Activated CD4-positive, CD25-positive, alpha-beta regulatory T cell (primary cell): ENCODE results near the gene SLC26A9.
"Not testable (repeated sequence)": the region's sequence is repeated elsewhere in the genome, so short reads cannot be mapped to it uniquely, and the experiment has no call there.

Experiments used
- DNase-seq, 4 experiments: peaks; one replicate each; lab custom pipeline; 2025; lab: John Stamatoyannopoulos, UW

The SLC26A9 gene

DNA sequence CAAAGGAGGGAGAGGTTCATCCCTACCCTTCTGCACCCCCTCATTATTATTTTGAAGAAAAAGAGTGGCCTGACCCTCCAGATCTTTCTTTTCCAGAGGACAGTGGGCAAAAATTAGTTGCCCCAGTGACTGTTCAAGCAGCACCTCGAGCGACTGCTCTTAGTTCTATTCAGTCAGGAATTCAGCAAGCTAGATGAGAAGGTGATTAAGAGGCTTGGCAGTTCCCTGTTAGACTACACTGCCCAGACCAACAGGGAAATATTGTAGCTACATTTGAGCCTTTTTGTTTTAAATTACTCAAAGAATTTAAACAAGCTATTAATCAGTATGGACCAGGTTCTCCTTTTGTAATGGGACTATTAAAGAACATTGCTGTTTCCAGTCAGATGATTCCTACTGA lies 51.8 kb downstream of the SLC26A9 start:
- not testable (repeated sequence) for DNase-seq

DNA sequence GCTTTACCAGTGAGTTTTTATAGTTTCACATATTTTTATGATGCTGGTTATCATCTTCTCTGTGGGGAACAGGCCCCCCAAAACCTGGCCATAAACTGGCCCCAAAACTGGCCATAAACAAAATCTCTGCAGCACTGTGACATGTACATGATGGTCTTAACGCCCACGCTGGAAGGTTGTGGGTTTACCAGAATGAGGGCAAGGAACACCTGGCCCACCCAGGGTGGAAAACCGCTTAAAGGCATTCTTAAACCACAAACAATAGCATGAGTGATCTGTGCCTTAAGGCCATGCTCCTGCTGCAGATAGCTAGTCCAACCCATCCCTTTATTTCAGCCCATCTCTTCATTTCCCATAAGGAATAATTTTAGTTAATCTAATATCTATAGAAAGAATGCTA lies 52.6 kb downstream of the SLC26A9 start:
- DNase-seq = not testable (repeated sequence)

DNA sequence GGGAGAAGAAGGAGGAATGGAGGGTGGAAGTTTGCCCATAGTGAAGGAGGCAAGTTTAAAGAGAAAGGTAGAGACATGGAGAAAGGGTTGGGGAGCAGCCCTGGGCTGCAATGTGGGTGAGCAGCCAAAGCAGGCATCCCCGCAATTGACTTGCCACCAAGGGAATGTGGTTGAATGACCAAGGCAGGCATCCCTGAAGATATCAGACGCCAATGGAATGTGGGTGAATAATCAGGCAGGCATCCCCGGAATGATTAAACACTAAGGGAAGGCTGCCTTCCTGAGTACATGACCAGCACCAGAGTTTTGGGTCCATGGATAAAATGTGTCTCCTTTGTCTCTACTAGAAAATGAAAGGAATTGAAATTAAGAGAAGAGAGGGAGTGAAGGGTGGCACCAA lies 53.5 kb downstream of the SLC26A9 start:
- not testable (repeated sequence) for DNase-seq

DNA sequence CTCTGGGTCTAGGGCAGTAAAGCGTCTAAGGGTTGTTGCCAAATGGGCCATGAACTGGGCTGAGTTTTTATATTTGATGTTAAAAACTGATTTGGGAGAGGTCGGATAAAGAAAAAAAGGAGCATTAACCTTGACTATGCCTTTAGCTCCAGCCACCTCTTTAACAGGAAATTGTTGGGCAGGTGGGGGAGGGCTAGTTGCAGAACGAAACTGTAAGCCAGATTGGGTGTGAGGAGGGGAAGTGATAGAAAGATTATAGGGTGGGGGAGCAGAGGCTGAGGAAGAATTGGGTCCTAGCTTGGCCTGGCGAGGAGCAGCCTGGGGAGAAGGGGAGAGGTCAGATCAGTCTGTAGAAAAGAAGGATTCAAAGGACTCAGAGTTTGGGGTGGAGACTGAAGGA lies 54.2 kb downstream of the SLC26A9 start:
- not testable (repeated sequence) for DNase-seq

DNA sequence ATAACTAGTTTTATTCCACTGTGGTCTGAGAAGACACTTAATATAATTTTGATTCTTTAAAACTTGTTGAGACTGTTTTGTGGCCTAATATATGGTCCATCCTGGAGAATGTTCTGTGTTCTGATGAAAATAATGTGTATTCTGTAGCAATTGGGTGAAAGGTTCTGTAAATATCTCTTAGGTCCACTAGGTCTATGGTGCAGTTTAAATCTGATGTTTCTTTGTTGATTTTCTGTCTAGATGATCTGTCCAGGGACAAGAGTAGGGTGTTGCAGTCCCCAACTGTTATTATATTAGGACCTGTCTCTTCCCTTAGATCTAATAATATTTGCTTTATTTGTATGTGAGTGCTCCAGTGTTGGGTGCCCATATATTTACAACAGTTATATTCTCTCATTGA lies 59.5 kb downstream of the SLC26A9 start:
- DNase-seq = no peak

DNA sequence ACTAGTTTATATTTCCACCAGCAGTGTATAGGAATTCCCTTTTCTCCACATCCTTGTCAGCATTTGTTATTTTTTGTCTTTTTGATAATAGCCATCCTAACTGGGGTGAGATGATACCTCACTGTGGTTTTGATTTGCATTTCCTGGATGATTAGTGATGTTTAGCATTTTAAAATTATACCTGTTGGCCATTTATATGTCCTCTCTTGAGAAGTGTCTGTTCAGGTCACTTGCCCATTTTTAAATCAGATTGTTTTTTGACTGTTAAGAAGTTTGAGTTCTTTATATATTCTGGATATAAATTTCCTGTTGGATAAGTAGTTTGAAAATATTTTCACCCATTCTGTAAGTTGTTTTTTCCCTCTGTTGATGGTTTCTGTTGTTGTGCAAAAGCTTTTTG lies 62.3 kb downstream of the SLC26A9 start:
- no peak for DNase-seq

DNA sequence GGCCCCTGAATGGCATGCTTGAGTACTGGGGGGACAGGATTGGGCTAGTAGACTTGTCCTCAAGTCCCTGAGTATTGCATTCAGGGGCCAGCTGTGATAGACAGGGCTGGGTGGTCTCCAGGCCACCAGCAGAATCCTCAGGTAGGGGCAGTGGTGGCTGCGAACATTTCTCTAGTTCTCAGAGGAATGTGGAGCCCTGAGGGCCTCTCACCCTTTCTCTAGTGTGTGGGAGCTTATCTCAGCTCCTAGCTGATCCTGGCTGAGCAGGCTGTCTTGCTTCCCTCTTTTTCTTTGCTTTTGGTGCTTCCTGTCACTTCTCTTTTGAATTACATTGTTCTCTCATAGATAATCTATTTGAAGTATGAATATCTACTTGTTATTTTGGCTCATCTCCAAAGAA lies 63.3 kb downstream of the SLC26A9 start:
- DNase-seq = no peak

DNA sequence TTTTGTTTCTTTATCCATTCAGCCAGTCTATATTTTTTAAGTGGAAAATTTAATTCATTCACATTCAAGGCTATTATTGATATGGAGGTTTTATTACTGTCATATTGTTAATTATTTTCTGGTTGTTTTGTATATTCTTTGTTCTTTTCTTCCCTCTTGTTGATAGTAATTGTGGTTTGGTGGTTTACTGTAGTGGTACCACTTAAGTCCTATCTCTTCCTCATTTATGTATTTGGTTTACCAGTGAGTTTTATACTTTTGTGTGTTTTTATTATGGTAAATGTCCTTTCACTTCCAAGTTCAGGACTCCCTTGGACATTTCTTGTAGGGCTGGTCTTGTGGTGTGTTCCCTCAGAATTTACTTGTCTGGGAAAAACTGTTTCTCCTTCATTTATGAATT lies 65.2 kb downstream of the SLC26A9 start:
- DNase-seq = no peak

DNA sequence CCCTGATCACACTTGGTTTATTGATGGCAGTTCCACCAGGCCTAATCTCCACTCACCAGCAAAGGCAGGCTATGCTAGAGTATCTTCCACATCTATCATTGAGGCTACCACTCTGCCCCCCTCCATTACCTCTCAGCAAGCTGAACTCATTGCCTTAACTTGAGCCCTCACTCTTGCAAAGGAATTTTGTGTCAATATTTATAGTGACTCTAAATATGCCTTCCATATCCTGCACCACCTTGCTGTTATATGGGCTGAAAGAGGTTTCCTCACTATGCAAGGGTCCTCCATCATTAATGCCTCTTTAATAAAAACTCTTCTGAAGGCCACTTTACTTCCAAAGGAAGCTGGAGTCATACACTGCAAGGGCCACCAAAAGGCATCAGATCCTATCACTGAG lies 70.1 kb downstream of the SLC26A9 start:
- not testable (repeated sequence) for DNase-seq

DNA sequence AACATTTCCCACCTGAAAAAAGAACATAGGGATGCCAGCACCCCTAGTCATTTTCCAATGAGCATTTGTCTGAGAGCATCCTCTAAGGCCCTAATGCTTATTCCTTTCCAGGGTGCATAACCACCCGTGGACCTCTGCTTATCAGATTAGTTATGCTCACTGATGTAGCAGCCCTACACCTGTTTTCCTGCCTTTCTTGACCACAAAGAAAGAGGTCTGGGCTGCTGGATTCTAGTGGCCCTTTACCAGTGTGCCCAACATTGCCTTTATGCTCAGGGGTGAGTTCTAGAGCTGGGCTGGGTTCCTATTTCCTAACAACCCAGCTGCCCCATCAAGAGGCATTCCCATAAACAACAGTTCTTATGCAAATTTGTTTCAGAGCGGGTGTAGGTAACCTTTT lies 73.0 kb downstream of the SLC26A9 start:
- no peak for DNase-seq
